GM18511 (cell line): Measurements from ENCODE around the gene AHI1.
"Not testable (repeated sequence)": the region's sequence is repeated elsewhere in the genome, so short reads cannot be mapped to it uniquely, and the experiment has no call there.

Experiments used
- ATAC-seq: cut with Tn5 transposase; IDR thresholded peaks from one replicate; pipeline ENCODE4 v1.9.1; 2021; ENCODE audit warnings: mild to moderate bottlenecking, moderate library complexity; ENCODE audit not compliant: unreplicated experiment

AHI1 gene

DNA sequence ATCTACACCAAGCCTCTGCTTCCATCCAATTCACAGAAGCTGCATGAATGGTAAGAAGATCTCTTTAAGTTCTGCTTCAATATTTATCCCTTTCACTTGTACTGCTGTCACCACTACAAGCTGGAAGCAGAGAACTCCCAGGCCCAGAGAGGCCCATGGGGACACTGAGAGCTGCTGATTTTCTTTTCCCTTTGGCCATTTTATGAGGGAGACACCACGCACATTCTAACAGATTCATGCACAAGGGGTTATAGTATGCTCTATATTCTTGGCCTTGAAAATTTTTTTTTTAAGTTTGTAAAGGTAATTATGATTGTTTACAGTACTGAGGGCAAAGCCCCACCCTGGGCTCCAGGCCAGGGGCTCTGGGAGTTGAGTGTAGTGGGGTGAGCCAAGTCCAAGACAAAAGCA lies 228.1 kb downstream of the AHI1 start:
- ATAC-seq = no peak

DNA sequence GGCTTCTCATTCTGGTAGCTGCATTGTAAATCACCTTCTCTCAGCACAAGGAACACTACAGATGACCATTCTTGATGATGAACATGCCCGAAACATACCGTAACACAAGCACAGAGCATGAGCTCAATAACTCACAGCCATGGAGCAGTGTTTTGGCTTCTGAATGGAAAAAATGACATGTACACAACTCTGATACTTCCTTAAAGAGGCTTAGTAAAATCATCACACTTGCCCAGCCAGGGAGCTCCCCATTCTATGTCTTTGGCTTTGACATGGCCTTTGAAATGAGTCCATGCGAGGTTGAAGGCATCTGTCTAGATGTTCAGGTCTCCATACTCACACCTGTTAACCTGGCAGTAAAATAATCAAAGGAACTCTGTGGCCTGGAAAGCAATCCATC lies 228.8 kb downstream of the AHI1 start:
- no peak for ATAC-seq

DNA sequence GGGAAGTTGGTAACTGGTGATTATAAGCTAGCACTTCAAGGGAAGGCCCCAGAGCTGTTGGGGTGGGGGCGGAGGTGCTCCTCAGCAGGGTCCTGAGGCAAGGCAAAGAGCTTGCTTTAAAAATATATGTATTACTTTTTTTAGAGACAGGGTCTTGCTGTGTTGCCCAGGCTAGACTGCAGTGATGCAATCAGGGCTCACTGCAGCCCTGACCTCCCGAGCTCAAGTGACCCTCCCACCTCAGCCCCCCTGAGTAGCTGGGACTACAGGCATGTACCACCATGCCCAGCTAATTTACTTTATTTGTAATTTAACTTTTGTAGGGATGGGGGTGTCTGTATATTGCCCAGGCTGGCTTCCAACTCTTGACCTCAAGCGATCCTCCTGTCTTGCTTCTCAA lies 229.3 kb downstream of the AHI1 start:
- ATAC-seq = no peak

DNA sequence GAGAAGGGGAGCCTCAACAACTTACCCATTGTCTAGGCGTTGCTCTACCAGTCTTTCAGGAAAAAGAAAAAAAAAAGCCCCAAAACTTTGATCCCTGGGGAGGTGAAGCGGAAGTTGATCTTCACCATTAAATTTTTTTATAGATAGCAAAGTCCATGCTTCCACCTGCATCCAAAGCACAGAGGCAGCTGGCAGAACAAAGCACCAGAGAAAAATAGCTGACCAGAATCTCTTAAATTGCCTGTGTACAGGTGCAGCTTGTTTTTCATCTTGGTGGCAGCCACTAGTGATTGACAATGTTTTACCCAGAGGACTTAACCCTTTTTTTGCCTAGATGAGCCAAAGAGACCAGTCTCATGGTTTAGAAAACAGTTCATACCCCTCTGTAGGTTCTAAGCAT lies 230.5 kb downstream of the AHI1 start:
- no peak for ATAC-seq

GRCh38 chr6:135266675-135267074 lies 230.9 kb downstream of the AHI1 start:
- ATAC-seq = no peak

GRCh38 chr6:135265278-135265677 lies 232.3 kb downstream of the AHI1 start:
- peak; percentile 67 for ATAC-seq

DNA sequence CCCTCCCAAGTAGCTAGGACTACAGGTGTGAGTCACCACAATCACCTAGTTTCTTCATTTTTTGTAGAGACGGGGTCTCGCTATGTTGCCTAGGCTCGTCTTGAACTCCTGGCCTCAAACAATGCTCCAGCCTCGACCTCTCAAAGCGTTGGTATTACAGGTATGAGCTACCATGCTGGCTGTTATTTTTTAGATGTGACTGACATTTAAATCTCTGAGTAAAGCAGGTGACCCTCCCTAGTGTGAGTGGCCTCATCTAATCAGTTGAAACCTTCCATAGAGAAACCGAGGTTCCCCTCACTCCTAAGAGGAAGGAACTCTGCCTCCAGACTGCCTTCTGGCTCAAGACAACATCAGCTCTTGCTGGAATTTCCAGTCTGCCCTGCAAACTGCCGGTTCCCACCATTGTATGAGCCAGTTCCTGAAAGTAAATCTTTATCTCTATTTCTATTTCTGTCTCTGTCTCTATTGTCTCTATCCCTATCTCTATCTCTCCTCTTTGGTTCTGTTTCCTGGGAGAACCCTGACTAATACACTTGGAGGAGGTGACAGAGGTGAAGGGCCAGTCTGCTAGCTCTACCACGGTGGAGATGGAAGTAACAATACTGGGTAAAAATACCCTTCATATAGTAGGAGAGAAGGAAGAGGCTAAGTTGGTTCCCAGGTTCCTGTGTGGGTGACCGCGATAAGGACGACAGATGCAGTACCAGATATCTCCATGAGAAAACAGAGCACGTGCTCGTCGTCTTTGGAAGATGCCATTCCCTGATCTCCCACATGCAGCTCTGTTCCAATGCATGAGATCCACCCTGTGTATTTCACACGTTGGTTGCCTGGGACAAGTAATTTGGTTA lies 235.4 kb downstream of the AHI1 start:
- no peak for ATAC-seq

- no peak for ATAC-seq
These were observed 236.9 kb downstream of the AHI1 start for GRCh38 chr6:135260612-135261011.

DNA sequence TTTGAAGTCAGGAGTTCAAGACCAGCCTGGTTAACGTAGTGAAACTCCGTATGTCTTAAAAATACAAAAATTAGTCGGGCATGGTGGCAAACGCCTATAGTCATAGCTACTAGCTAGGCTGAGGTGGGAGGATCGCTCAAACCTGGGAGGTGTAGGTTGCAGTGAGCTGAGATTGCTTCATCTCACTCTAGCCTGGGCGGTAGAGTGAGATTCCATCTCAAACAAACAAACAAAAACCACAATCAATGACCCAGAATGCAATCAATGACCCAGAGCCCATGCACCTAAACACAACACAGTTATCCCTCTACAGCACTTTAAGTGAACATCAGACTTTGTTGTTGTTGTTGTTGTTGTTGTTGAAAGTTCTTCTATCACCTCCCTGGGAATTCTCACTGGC lies 238.6 kb downstream of the AHI1 start:
- ATAC-seq = no peak

GRCh38 chr6:135257631-135258405 lies 239.7 kb downstream of the AHI1 start:
- ATAC-seq = no peak

DNA sequence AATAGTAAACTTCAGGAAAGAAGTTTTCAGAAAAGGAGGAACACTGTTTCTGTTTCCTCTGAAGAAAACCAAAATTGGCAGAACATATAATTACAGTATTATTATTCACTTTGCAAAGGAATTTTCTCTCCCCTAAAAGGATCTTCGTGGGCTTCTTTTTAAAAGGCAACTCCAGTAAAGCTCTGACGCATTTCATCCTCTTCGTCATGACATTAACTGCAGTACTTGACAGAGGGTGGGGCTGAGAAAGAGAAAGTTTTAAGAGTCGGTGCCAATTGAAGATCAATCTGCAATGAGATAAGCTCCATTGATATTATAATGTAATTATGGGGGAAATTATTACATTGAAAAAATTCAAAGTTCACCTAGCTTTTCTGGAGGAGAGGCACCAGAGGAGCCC lies 240.7 kb downstream of the AHI1 start:
- no peak for ATAC-seq

DNA sequence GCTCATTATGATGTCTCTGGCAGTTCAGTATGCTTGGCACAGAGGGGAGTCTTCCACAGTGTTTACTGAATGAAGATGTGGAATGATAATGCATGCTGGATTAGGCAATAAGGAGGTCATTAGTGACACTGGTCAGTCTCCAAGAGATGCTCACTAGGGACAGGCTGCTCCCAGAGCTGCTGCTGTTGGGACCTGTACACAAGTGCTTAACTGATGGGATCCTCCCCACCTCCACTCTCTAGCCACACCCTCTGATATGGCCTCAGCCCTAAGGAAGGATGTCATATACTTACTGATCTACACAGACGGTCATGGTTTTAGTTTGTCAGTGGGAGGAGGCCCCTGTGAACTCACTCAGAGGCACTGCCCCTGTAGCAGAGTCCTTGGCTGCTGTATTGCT lies 243.1 kb downstream of the AHI1 start:
- ATAC-seq = no peak

DNA sequence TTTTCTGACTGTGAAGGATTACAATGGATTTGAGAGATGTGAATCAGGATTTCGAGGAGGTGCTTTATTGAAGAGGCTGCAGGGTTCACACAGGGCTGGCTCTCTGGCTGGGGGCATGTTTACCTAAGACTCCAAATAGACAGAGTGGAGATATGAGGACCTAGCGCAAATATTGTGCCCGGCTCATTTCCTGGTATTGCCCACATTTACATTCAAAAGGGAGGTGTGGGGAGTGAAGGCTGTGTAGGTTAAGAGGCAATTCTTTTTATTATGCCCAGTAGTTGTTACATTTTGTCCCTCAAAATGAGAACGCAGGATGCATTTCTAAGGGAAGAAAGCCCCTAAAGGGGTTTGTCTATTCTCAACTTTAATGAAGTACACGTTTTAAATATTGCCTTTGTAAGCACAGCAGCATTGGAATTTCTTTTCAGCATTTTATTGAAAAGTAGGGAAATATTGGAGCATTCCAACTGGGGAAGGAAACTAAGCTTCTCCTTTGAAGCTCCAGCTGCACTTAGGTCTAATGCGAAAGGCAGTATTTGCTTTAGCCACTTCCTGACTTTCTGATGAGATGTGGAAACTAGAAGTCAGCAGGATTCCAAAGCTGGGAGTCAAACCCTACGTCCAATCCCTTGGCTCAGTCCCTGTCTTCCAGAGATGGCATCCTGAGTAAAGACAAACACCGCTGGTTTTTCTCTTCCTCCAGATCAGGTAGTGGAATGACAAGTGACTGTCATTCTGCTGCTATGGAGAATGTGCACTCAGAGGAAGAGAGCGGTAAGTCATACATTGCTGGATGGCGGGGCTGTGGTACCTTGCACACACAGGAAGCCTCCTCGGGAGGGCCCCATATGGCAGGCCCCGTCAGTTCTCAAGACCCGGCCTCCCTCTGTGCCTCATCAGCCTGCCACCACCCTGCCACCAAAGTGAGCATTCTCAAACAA lies 245.8 kb downstream of the AHI1 start:
- no peak for ATAC-seq

DNA sequence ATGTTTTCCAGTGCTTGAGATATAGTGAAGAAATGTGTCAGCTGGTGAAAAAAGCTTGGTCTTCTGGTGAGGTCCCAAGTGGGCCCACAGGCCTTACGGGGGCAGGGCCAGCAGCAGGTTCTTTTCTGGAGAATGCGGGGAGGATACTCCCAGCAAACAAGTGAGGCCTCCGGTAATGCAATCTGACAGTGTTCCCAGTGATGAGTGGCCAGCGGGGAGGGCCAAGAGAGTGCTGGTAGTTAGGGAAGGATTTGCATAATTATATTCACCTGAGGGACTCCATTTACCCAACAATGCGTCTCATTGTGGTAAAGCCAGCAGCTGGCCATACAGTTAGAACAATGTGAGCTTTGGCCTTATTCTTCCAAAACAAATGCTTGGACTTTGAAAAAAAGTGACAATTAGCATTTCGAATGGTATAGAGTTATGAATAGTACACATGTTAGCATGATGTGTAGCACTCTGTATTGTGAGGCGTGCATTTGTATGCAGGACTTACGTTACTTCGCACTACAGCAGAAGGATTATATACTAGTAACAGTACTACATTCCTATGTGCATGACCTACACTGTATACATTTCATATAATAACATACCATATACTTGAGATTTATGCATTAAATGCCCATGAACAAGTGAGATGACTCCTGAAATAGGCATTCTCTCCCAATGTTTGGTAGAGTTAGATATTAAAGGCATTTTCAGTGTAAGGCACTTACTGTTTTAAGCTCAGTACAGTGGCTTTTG lies 246.6 kb downstream of the AHI1 start:
- no peak for ATAC-seq

- ATAC-seq = no peak
These were observed 247.3 kb downstream of the AHI1 start for GRCh38 chr6:135250234-135250633.

DNA sequence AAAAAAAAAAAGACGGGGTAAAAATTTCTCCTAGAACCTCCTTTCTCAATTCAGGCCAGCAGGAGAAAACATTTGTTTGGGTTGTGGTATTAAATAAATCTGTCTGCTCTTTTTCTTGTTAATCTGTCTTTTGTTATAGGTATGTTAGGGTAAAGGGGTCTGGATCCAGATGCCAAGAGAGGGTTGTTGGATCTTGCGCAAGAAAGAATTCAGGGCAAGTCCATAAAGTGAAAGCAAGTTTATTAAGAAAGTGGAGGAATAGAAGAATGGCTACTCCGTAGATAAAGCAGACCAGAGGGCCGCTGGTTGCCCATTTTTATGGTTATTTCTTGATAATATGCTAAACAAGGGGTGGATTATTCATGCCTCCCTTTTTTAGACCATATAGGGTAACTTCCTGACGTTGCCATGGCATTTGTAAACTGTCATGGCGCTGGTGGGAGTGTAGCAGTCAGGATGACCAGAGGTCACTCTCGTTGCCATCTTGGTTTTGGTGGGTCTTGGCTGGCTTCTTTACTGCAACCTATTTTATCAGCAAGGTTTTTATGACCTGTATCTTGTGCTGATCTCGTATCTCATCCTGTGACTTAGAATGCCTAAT lies 251.0 kb downstream of the AHI1 start:
- ATAC-seq = not testable (repeated sequence)

DNA sequence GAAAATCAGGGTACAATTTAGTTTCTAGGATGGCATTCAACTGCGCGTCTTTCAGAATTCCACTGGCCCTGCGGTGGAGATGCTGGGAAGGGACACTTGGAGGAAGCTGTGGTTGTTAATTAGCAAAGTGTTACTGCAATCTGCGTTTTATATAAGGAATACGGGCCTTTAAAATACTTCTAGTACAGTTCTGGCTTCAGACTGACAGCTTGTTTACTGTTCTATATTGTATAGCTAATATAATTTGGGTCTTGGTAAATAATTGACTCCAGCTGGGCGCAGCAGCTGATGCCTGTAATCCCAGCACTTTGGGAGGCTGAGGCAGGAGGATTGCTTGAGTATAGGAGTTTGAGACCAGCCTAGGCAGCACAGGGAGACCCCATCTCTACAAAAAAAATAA lies 252.7 kb downstream of the AHI1 start:
- ATAC-seq = no peak

- no peak for ATAC-seq
These were observed 253.4 kb downstream of the AHI1 start for GRCh38 chr6:135243871-135244796.

GRCh38 chr6:135240711-135241110 lies 256.8 kb downstream of the AHI1 start:
- ATAC-seq = no peak
